Uterus (tissue), 4 donors: ENCODE data around the gene STMN1. TPM values are rescaled to one million over a fixed set of nuclear protein-coding genes. Genes with fewer than 3 reads are reported as not detected.

Experiments used
- DNase-seq, 2 donors: peaks; one replicate each; pipeline ENCODE4 v3.0.0-alpha.2; 2019 to 2020
- H3K27ac ChIP-seq, 2 donors: fragments of 200-600 bp; sonication (generic); 1 replicate in 1 of 2; 2 replicates in 1 of 2; pipeline ENCODE4 v1.5.1; 2016 to 2018
- H3K27me3 ChIP-seq, 2 donors: fragments of 200-600 bp; sonication (generic); one replicate each; pipeline ENCODE4 v1.5.1; 2018 to 2019; ENCODE audit warnings: control low read depth in 1 of 2
- H3K36me3 ChIP-seq, 2 donors: fragments of 200-600 bp; sonication (generic); one replicate each; pipeline ENCODE4 v1.5.1; 2019; ENCODE audit warnings: control low read depth in 1 of 2
- H3K4me1 ChIP-seq, 2 donors: fragments of 200-600 bp; sonication (generic); one replicate each; pipeline ENCODE4 v1.5.1; 2018 to 2019; ENCODE audit warnings: control low read depth in 1 of 2
- H3K4me3 ChIP-seq, 2 donors: fragments of 200-600 bp; sonication (generic); 1 replicate in 1 of 2; 2 replicates in 1 of 2; pipeline ENCODE4 v1.5.1; 2018 to 2019; ENCODE audit warnings: mild to moderate bottlenecking in 1 of 2
- H3K9me3 ChIP-seq, 2 donors: fragments of 200-600 bp; sonication (generic); one replicate each; pipeline ENCODE4 v1.5.1; 2019; ENCODE audit warnings: control low read depth in 1 of 2
- CTCF ChIP-seq, 4 experiments: fragments of 200-600 bp in 2 of 4; fragments of 450-650 bp in 2 of 4; sonication (generic) in 2 of 4; IDR thresholded peaks; one replicate each; pipeline ENCODE4 v1.5.1; 2016 to 2019; ENCODE audit warnings: antibody characterized with exemption in 4 of 4, mild to moderate bottlenecking in 2 of 4, moderate library complexity in 1 of 4
- POLR2A ChIP-seq, 2 donors: fragments of 450-650 bp; IDR thresholded peaks; one replicate each; pipeline ENCODE4 v1.6.1; 2016; ENCODE audit warnings: antibody characterized with exemption in 2 of 2, mild to moderate bottlenecking in 1 of 2, moderate library complexity in 1 of 2
- intact Hi-C: fragments of 100-400 bp; cut with DNase I; formaldehyde crosslinking; loops from one replicate; pipeline ENCODE4 v1.15.1; 2023; ENCODE audit warnings: low total_unique reads
- total RNA-seq, 4 donors: library from RNA; depleted of rRNA in 3 of 4; stranded (reverse); fragments of >200 nt in 3 of 4; gene quantifications; one replicate each; pipeline versions ENCODE4 v1.1.0 to v1.2.4, GENCODE V29; 2014 to 2023
- donor health status: DM: yes; HTN: yes; CAD: no.

Gene STMN1
- total RNA-seq, 4 donors from 2014 or later: 34.6 to 100 (median 78.2) TPM

GRCh38 chr1:25900219-25900618, 6.0 kb downstream of the STMN1 start:
- no peaks in the 10 kb centered on the region for H3K27me3 ChIP-seq
- intact Hi-C loops: no loop called here
- DNase-seq: no peak
- no peaks in the 10 kb centered on the region for H3K9me3 ChIP-seq
- H3K4me1 ChIP-seq: peaks cover 0 to 10% of the 10 kb centered on the region in 2 donors
- no peak for TF ChIP-seq POLR2A (IDR thresholded peaks at IDR 0.05)
- no peak for TF ChIP-seq CTCF (IDR thresholded peaks at IDR 0.05)
- H3K4me3 ChIP-seq: no peak overlapping the region
- H3K36me3 ChIP-seq: no peaks in the 10 kb centered on the region
- no peak overlapping the region for H3K27ac ChIP-seq

- intact Hi-C loops: no loop called here
- no peak for DNase-seq
- Histone ChIP-seq H3K4me3 (no peak overlapping the region), H3K36me3 (no peaks in the 10 kb centered on the region), H3K27ac (no peak overlapping the region), H3K9me3 (no peaks in the 10 kb centered on the region), H3K27me3 (no peaks in the 10 kb centered on the region), H3K4me1 (peaks cover 0 to 10% of the 10 kb centered on the region in 2 donors)
- TF ChIP-seq POLR2A (IDR thresholded peaks at IDR 0.05) (no peak), CTCF (IDR thresholded peaks at IDR 0.05) (no peak)
Observed at GRCh38 chr1:25899792-25900191, 6.4 kb downstream of the STMN1 start.

GRCh38 chr1:25898223-25899015, 7.8 kb downstream of the STMN1 start:
- no peak for DNase-seq
- no peaks in the 10 kb centered on the region for H3K9me3 ChIP-seq
- intact Hi-C loops: no loop called here
- H3K27me3 ChIP-seq: no peaks in the 10 kb centered on the region
- TF ChIP-seq POLR2A (IDR thresholded peaks at IDR 0.05) (no peak), CTCF (IDR thresholded peaks at IDR 0.05) (no peak)
- no peaks in the 10 kb centered on the region for H3K4me1 ChIP-seq
- no peak overlapping the region for H3K4me3 ChIP-seq
- H3K27ac ChIP-seq: no peak overlapping the region
- no peaks in the 10 kb centered on the region for H3K36me3 ChIP-seq

- Histone ChIP-seq H3K4me3 (no peak overlapping the region), H3K9me3 (no peaks in the 10 kb centered on the region), H3K4me1 (peaks cover 0 to 1% of the 10 kb centered on the region in 2 donors), H3K36me3 (no peaks in the 10 kb centered on the region), H3K27me3 (no peaks in the 10 kb centered on the region), H3K27ac (no peak overlapping the region)
- TF ChIP-seq CTCF (IDR thresholded peaks at IDR 0.05) (no peak), POLR2A (IDR thresholded peaks at IDR 0.05) (no peak)
- intact Hi-C loops: no loop called here
- no peak for DNase-seq
Observed at GRCh38 chr1:25897754-25898153, 8.5 kb downstream of the STMN1 start.

GRCh38 chr1:25896266-25896665, 10.0 kb downstream of the STMN1 start:
- Histone ChIP-seq H3K36me3 (no peaks in the 10 kb centered on the region), H3K4me1 (peaks cover 0 to 5% of the 10 kb centered on the region in 2 donors), H3K27me3 (no peaks in the 10 kb centered on the region), H3K27ac (peak overlapping the region in 1 of 2 donors; percentile 41), H3K9me3 (no peaks in the 10 kb centered on the region), H3K4me3 (no peak overlapping the region)
- no peak for TF ChIP-seq POLR2A (IDR thresholded peaks at IDR 0.05)
- no peak for TF ChIP-seq CTCF (IDR thresholded peaks at IDR 0.05)
- DNase-seq: no peak
- intact Hi-C loops: no loop called here
